ENCODE results near the gene TCAIM.

DNA sequence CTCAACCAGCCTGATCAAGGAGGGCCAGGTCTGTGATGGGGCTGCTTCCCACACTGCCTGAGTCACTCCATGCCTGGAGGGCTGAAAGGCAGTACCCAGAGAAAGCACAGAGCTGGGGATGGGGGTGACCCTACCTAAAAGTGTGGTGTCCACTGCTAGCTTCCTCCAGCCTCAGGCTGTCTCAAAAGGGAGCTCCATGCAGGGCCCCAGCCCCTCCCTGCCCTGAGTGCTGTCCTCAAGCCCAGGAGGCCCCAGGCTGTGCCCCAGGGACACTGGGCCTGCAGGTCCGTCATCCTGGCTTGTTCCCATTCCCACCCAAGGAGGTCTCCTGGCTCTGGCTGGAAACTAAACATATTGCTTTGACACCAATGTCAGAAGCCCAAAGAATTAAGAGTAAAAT is 82.1 kb downstream of the TCAIM start:
- TF ChIP-seq EGR1 (IDR thresholded peaks at IDR 0.05), result no peak
- no peak for TF ChIP-seq REST (IDR thresholded peaks at IDR 0.05; ENCODE audit: low read depth)
- TF ChIP-seq YY1 (IDR thresholded peaks at IDR 0.05; ENCODE audit: low read depth), result no peak
- no peak for TF ChIP-seq NFIC (IDR thresholded peaks at IDR 0.05)
- TF ChIP-seq CEBPB (IDR thresholded peaks at IDR 0.05), result no peak
- TF ChIP-seq TAF1 (IDR thresholded peaks at IDR 0.05; ENCODE audit: low read depth), result no peak
- no peak for TF ChIP-seq TCF12 (IDR thresholded peaks at IDR 0.05; ENCODE audit: low read depth)
- TF ChIP-seq CREB1 (IDR thresholded peaks at IDR 0.05; ENCODE audit: low read depth), result no peak
- TF ChIP-seq, protein P1, sequence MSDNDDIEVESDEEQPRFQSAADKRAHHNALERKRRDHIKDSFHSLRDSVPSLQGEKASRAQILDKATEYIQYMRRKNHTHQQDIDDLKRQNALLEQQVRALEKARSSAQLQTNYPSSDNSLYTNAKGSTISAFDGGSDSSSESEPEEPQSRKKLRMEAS (IDR thresholded peaks at IDR 0.05), result no peak
- TF ChIP-seq RAD21 (IDR thresholded peaks at IDR 0.05; ENCODE audit: low read depth), result no peak
